Stimulated activated CD8-positive, alpha-beta memory T cell treated with anti-CD3 and anti-CD28 coated beads, Interleukin-7, amount 100 ng/mL, for 48 hours (primary cell): ENCODE measurements around the gene FUT3.

ENCODE experiments used
- DNase-seq, 2 donors: peaks; one replicate each; pipeline ENCODE4 v3.0.0-alpha.2; 2020; ENCODE audit warnings: low read depth in 1 of 2; ENCODE audit errors: extremely low read depth in 1 of 2

Gene FUT3

GRCh38 chr19:5826531-5827341, 24.5 kb downstream of the FUT3 start:
- no peak for DNase-seq

- no peak for DNase-seq
These were observed 26.1 kb downstream of the FUT3 start for GRCh38 chr19:5825178-5825577.

- DNase-seq: no peak
These were observed 26.5 kb downstream of the FUT3 start for GRCh38 chr19:5824751-5825150.

GRCh38 chr19:5823579-5824281, 27.5 kb downstream of the FUT3 start:
- DNase-seq: no peak

GRCh38 chr19:5822181-5822844, 28.9 kb downstream of the FUT3 start:
- no peak for DNase-seq

GRCh38 chr19:5821521-5822180, 29.6 kb downstream of the FUT3 start:
- DNase-seq: no peak

- DNase-seq: no peak
These were observed 30.5 kb downstream of the FUT3 start for GRCh38 chr19:5820785-5821184.

GRCh38 chr19:5818594-5818993, 32.7 kb downstream of the FUT3 start:
- DNase-seq: no peak

GRCh38 chr19:5817218-5817617, 34.0 kb downstream of the FUT3 start:
- DNase-seq: no peak

- DNase-seq: no peak
These were observed 36.4 kb downstream of the FUT3 start for GRCh38 chr19:5814852-5815246.

- DNase-seq: no peak
These were observed 37.0 kb downstream of the FUT3 start for GRCh38 chr19:5814123-5814851.

GRCh38 chr19:5811117-5811516, 40.1 kb downstream of the FUT3 start:
- no peak for DNase-seq

- no peak for DNase-seq
These were observed 41.8 kb downstream of the FUT3 start for GRCh38 chr19:5809469-5809868.

GRCh38 chr19:5809053-5809452, 42.2 kb downstream of the FUT3 start:
- no peak for DNase-seq

GRCh38 chr19:5808120-5808816, 43.0 kb downstream of the FUT3 start:
- DNase-seq: no peak

- DNase-seq: no peak
These were observed 44.3 kb downstream of the FUT3 start for GRCh38 chr19:5806905-5807304.

- DNase-seq: no peak
These were observed 45.1 kb downstream of the FUT3 start for GRCh38 chr19:5806133-5806489.

- DNase-seq: peak in 1 of 2 donors; percentile 41
These were observed 45.7 kb downstream of the FUT3 start for GRCh38 chr19:5805462-5806132.
